Activated naive CD8-positive, alpha-beta T cell treated with anti-CD3 and anti-CD28 coated beads for 36 hours (primary cell): ENCODE measurements around the gene FGD5. TPM values are rescaled to one million over a fixed set of nuclear protein-coding genes. Genes with fewer than 3 reads are reported as not detected.

Experiments
- DNase-seq: peaks from one replicate; pipeline ENCODE4 v3.0.0; 2021
- H3K27ac Mint-ChIP-seq: one replicate; pipeline ENCODE4 v1.8.0; 2022; ENCODE audit warnings: mild to moderate bottlenecking, moderate library complexity, mixed read lengths
- H3K27me3 Mint-ChIP-seq: one replicate; pipeline ENCODE4 v1.8.0; 2022; ENCODE audit warnings: mild to moderate bottlenecking, mixed read lengths
- H3K36me3 Mint-ChIP-seq: one replicate; pipeline ENCODE4 v1.8.0; 2021; ENCODE audit warnings: mild to moderate bottlenecking, mixed read lengths
- H3K4me1 Mint-ChIP-seq: one replicate; pipeline ENCODE4 v1.8.0; 2021; ENCODE audit warnings: mixed read lengths
- H3K4me3 Mint-ChIP-seq: one replicate; pipeline ENCODE4 v1.8.0; 2022; ENCODE audit warnings: mild to moderate bottlenecking, moderate library complexity, mixed read lengths
- H3K9me3 Mint-ChIP-seq: one replicate; pipeline ENCODE4 v1.8.0; 2022; ENCODE audit warnings: mixed read lengths
- total RNA-seq, 2 experiments: library from RNA; stranded (reverse); gene quantifications; one replicate each; pipeline ENCODE4 v1.2.3, GENCODE V29; 2021

Gene FGD5
- total RNA-seq, 2 experiments from 2014 or later = 0.22 to 0.27 TPM

DNA sequence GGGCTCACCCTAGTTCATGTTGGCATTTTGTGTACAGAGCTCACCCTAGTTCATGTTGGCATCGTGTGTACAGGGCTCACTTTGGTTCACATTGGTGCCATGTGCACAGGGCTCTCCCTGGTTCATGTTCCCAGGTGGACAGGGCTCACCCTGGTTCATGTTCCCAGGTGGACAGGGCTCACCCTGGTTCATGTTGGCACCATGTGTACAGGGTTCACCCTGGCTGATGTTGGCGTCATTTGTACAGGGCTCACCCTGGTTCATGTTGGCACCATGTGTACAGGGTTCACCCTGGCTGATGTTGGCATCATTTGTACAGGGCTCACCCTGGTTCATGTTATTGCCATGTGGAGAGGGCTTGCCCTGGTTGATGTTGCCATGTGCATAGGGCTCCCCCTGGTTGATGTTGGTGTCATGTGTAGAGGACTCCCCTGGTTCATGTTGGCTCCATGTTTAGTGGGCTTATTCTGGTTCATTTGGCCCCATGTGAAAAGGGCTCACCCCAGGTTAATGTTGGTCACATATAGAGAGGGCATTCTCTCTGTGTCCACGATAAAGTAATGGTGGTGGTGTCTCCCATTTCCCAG, 97.0 kb downstream of the FGD5 start:
- H3K36me3 Mint-ChIP-seq = no peaks in the 10 kb centered on the region
- no peaks in the 10 kb centered on the region for H3K9me3 Mint-ChIP-seq
- no peak overlapping the region for H3K27ac Mint-ChIP-seq
- no peaks in the 10 kb centered on the region for H3K4me1 Mint-ChIP-seq
- H3K4me3 Mint-ChIP-seq = no peak overlapping the region
- H3K27me3 Mint-ChIP-seq = no peaks in the 10 kb centered on the region
- no peak for DNase-seq

DNA sequence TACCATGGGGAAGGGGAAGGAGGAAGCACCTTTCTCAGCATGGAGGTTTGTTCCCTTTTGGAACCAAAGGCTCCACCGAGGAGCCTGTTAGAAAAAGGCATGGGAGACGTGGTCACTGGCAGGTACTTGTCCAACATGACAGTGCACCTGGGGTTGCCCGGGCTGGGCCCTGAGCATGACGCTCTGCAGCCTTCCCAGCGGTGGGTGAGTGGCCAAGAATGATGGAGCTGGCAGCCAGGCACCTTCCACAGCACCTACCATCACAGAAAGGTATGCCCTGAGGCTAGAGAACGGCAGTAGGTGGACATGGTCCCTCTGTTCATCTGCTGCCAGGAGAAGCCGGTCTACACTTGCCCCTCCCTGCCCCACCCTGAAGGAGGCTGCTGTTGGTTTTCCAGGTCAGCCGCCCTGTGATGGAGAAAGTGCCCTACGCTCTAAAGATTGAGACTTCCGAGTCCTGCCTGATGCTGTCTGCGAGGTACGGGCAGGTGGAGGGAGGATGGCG, 99.6 kb downstream of the FGD5 start:
- no peak overlapping the region for H3K27ac Mint-ChIP-seq
- H3K4me1 Mint-ChIP-seq = no peaks in the 10 kb centered on the region
- H3K9me3 Mint-ChIP-seq = no peaks in the 10 kb centered on the region
- no peaks in the 10 kb centered on the region for H3K27me3 Mint-ChIP-seq
- no peaks in the 10 kb centered on the region for H3K36me3 Mint-ChIP-seq
- DNase-seq = no peak
- no peak overlapping the region for H3K4me3 Mint-ChIP-seq

DNA sequence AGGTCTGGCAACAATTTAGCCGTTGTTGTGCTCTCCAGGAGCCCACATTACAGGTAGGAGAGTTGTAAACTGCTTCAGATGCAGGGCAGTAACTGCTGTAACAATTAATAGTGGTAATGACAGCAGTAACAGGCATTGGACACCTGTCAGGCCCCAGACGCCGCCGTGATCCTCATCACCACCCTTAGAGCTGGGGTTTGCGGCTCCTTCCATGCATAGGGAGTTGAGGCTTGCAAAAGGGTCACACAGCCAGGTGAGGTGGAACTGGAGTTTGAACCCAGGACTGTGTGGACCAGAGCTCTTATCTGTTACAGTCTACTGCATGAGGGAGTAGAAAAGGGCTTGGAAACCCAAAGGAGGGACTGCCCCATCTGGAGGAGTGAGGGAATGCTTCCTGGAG, 101.8 kb downstream of the FGD5 start:
- Mint-ChIP-seq H3K36me3 (no peaks in the 10 kb centered on the region), H3K27me3 (no peaks in the 10 kb centered on the region), H3K27ac (no peak overlapping the region), H3K9me3 (no peaks in the 10 kb centered on the region), H3K4me3 (no peak overlapping the region), H3K4me1 (no peaks in the 10 kb centered on the region)
- DNase-seq = no peak

DNA sequence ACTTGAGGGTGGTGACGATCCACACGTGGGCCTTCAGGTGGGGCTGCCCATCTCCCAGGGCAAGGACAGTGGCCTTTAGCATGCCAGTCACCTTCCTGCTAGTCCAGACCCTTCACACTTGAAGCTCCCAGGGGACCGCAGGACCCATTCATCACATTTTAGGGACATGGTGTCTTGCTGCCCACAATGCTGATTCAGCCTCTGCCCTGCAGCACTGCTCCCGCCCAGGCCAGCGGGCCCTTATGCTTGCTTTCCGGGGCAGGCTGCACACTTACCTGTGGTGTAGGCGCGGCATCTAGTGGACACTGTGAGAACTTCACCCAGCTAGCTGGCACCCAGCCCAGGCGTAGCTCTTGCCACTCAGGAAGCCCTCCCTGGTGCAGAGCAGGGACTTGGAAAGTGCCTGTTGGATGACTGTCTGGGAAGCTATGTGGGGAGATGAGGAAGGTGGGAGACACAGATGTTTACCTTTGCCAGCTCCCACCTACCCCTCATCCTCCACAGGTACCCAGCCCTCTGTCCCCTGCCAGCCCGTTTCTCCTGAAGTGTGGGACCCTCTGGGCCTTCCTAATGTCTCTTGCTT, 102.4 kb downstream of the FGD5 start:
- Mint-ChIP-seq H3K27ac (no peak overlapping the region), H3K36me3 (no peaks in the 10 kb centered on the region), H3K27me3 (no peaks in the 10 kb centered on the region), H3K4me3 (no peak overlapping the region), H3K4me1 (no peaks in the 10 kb centered on the region), H3K9me3 (no peaks in the 10 kb centered on the region)
- DNase-seq = peak; percentile 75

DNA sequence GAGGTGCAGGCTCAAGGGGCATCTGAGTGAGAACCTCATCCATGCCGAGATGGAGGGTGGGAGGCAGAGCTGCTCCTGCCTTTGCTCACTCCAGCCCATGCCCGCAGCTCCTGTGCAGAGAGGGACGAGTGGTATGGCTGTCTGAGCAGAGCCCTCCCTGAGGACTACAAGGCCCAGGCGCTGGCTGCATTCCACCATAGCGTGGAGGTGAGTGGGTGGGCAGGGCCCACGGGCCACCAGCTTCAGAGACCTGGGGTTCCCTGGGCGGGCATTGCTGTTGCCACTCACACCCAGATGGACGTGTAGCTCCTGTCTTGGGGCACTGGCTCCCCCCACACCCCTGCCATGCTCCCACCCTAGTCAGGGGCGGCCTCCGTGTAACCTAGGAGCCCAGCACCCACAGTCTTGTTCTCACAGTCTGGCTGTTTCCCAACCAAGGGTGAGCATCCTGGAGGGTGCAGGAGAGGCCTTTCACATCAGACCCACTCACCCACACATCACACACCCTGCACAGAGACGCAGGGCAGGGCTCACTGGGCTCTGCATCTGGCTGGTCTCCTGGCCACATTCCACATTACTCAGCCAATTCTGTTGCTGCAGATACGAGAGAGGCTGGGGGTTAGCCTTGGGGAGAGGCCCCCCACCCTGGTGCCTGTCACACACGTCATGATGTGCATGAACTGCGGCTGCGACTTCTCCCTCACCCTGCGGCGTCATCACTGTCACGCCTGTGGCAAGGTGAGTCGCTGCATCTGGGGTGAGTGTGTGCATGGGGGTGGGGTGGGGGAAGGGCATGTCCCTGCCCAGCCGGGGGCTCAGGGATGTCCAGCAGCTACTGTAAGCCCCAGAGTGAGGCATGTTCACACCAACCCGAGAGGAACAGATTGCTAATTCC, 103.3 kb downstream of the FGD5 start:
- H3K27me3 Mint-ChIP-seq = no peaks in the 10 kb centered on the region
- no peaks in the 10 kb centered on the region for H3K36me3 Mint-ChIP-seq
- H3K4me1 Mint-ChIP-seq = no peaks in the 10 kb centered on the region
- H3K4me3 Mint-ChIP-seq = no peak overlapping the region
- H3K27ac Mint-ChIP-seq = no peak overlapping the region
- DNase-seq = no peak
- H3K9me3 Mint-ChIP-seq = no peaks in the 10 kb centered on the region

DNA sequence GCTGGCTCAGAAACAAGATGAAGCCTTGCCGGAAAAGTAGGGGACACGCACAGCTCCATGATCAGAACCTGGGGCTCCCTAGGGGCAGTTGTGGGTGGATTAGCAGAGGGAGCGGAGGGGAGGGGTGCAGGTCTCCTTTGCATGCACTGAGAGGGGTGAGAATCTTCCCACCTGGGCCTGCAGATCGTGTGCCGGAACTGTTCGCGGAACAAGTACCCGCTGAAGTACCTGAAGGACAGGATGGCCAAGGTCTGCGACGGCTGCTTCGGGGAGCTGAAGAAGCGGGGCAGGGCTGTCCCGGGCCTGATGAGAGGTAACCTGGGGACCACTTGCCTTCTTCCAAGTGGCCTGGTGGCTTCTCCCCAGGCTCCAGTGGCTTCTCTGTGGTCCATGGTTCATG, 104.1 kb downstream of the FGD5 start:
- DNase-seq = no peak
- Mint-ChIP-seq H3K36me3 (no peaks in the 10 kb centered on the region), H3K27ac (no peak overlapping the region), H3K9me3 (no peaks in the 10 kb centered on the region), H3K4me1 (no peaks in the 10 kb centered on the region), H3K4me3 (no peak overlapping the region), H3K27me3 (no peaks in the 10 kb centered on the region)

DNA sequence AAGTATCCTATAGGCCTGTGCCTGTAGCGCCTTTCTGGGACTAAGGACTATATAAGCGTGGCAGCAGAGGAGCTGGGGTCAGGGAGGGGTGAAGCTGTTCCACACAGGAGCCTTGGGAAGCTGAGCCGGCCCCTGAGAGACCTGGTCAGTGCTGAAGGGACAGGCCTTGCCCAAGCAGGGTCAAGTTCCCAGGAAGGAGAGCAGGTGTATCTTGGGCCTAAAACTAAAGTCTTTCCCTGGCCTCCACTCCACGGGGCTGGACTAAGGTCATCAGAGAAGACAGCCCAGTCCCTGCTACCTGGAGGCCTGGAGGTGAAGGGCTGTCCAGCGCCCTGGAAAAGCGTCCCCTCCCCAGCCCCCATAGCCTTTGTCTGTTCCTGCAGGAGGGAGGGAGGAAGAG, 104.7 kb downstream of the FGD5 start:
- Mint-ChIP-seq H3K27ac (no peak overlapping the region), H3K4me3 (no peak overlapping the region), H3K36me3 (no peaks in the 10 kb centered on the region), H3K27me3 (no peaks in the 10 kb centered on the region), H3K9me3 (no peaks in the 10 kb centered on the region), H3K4me1 (no peaks in the 10 kb centered on the region)
- DNase-seq = no peak

DNA sequence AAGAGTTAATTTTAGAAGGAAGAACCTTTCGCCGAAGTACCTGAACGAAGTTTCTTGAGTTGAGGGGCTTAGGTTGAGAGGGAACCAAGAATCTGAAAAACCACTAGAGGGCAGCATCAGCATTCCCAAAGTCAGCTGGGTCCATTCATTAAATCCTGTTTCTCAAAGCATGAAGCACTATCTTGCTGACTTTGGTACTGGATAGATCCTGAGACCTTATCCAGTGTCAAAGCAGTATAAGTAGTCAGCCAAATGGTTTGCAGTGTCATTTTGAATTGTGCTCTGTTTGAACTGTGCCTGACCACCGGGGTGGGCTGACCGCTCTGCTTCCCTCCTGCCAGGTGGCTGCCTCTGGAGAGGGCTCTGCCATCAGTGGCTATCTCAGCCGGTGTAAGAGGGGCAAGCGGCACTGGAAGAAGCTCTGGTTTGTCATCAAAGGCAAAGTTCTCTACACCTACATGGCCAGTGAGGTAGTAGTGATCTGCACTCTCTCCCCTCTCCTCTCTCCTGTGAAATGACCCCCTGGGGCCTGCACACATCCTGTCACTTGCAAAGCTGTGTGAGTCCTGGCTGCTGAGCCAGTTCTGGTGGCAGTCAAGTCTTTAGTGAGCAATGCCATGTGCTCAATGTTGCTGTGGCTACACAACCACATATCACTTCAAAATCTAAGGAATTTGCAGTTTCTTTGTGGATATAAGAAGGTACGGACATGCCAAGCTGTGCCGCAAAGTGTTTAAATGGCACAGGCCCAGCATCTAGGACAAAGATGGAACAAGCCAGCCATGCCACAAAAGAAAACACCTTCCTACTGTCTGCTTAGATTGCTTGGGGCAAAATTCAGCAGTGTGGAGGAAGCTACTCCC, 107.2 kb downstream of the FGD5 start:
- DNase-seq = no peak
- Mint-ChIP-seq H3K27me3 (no peaks in the 10 kb centered on the region), H3K36me3 (no peaks in the 10 kb centered on the region), H3K27ac (no peak overlapping the region), H3K4me3 (no peak overlapping the region), H3K9me3 (no peaks in the 10 kb centered on the region), H3K4me1 (no peaks in the 10 kb centered on the region)

DNA sequence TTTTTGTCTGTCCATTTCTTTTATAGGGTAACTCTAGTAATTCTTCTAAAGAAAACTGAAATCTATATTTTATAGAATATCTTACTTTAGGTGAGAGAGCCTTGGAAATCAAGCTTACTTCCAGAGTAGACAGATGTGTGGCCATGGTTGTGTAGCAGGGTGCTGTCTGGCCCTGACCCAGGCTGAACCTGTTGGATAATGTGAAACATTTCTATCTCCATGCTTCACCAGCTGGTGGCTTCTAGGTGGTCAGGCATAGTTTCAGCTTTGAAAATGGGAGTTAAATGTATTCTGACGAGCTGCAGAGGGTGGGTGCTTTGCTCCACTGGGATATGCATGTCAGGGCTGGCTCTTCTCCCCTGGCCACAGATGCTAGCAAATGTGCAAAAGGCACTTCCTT, 107.8 kb downstream of the FGD5 start:
- Mint-ChIP-seq H3K36me3 (no peaks in the 10 kb centered on the region), H3K27ac (no peak overlapping the region), H3K4me1 (no peaks in the 10 kb centered on the region), H3K27me3 (no peaks in the 10 kb centered on the region), H3K4me3 (no peak overlapping the region), H3K9me3 (no peaks in the 10 kb centered on the region)
- no peak for DNase-seq

DNA sequence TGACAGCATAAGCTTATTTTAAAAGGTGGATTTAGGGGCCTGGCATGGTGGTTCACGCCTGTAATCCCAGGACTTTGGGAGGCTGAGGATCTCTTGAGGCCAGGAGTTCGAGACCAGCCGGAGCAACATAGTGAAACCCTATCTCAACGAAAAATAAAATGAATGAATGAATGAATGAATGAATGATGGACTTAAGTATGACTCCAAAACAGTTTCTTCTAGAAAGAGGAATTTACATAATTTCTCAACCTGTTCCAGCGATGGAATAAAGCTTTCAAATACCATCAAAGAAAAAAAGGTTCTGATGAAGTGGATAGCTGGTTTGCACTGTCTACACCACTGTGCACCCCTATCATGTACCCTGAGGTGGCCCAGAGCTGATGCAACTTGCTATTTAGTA, 108.5 kb downstream of the FGD5 start:
- H3K9me3 Mint-ChIP-seq = no peaks in the 10 kb centered on the region
- no peak overlapping the region for H3K4me3 Mint-ChIP-seq
- H3K4me1 Mint-ChIP-seq = no peaks in the 10 kb centered on the region
- no peak overlapping the region for H3K27ac Mint-ChIP-seq
- no peaks in the 10 kb centered on the region for H3K36me3 Mint-ChIP-seq
- no peak for DNase-seq
- no peaks in the 10 kb centered on the region for H3K27me3 Mint-ChIP-seq

DNA sequence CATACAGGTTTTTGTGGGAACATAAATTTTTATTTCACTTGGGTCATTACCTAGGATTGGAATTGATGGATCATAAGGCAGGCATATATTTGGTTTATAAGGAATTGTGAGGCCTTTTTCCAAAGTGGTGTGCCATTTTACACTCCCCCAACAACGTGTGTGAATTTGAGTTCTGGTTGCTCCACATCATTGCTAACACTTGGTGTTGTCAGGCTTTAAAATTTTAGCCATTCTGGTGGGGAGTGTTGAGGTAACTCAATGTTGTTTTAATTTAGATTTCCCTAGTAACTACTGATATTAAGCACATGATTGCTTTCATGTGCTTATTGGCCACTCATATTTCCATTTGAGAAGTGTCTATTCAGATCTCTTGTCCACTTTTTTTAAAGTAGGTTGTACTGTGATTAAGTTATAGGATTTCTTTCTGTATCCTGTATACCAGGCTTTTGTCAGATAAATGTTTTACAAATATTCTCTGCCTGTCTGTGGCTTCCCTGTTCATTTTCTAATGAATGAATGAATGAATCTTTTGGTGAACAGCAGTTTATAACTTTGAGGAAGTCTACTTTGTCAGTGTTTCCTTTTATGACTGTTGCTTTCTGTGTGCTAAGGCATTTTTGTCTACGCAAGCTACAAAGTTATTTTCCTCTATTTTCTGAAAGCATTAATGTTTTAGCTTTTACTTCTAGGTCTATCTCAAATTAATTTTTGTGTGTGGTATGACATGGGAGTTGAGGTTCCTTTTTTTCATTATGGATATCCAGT, 110.7 kb downstream of the FGD5 start:
- Mint-ChIP-seq H3K27me3 (no peaks in the 10 kb centered on the region), H3K27ac (no peak overlapping the region), H3K4me1 (no peaks in the 10 kb centered on the region), H3K9me3 (no peaks in the 10 kb centered on the region), H3K36me3 (no peaks in the 10 kb centered on the region), H3K4me3 (no peak overlapping the region)
- no peak for DNase-seq

DNA sequence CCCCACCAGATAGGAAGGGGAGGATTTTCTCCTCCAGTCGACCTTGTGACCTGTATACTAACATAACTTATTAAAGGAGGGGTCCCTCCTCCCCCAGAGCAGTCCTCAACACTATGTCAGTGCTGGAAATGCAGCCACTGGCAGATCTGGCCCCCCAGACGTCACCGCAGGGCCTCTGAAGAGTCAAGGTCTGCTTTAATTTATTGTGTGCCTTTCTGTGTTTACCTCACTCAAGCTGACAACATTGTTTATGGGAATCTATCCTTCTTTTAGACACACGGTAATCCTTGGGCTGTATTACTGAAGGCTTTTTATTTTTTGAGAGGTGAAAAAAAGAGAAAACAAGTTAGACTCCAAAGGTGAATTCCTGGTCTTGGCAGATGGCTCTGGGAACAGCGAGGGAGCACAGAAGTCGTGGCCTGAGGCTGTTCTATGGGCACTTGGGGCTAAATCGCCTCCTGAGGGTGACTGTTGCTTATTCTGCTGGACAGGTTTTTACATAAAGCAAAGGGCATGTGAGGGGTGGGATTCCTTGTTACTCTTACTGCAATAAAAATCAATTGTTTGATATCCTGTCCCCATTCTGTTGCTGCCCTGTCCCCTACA, 115.2 kb downstream of the FGD5 start:
- H3K4me3 Mint-ChIP-seq = no peak overlapping the region
- H3K27ac Mint-ChIP-seq = no peak overlapping the region
- H3K36me3 Mint-ChIP-seq = no peaks in the 10 kb centered on the region
- no peak for DNase-seq
- H3K9me3 Mint-ChIP-seq = no peaks in the 10 kb centered on the region
- H3K4me1 Mint-ChIP-seq = no peaks in the 10 kb centered on the region
- H3K27me3 Mint-ChIP-seq = no peaks in the 10 kb centered on the region

DNA sequence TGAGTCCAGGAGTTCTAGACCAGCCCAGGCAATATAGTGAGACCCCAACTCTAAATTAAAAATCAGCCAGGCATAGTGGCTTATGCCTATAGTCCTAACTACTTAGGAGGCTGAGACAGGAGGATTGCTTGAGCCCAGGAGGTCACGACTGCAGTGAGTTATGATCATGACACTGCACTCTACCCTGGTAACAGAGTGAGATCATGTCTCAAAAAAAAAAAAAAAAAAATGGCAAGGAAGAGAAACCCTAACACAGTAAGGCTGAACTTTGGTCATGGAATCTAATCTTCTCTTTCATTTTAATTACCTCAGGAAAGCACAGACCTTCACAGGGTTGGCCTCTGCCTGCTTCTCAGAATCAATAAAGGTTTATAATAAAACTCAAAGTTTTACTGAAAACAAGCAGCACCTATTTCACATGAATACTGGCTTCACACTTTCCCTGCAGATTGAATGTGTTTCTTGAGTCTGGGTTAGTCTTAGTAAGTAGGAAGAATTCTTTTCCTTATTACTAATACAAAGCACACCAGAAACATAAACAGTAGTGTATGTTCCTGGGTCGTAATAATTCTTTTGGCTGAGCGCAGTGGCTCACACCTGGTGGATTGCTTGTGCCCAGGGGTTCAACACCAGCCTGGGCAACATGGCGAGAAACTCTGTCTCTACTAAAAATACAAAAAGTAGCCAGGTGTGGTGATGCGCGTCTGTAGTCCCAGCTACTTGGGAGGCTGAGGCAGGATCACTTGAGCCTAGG, 117.0 kb downstream of the FGD5 start:
- no peaks in the 10 kb centered on the region for H3K9me3 Mint-ChIP-seq
- H3K4me3 Mint-ChIP-seq = no peak overlapping the region
- peaks cover 1% of the 10 kb centered on the region for H3K4me1 Mint-ChIP-seq
- no peak for DNase-seq
- no peaks in the 10 kb centered on the region for H3K36me3 Mint-ChIP-seq
- no peaks in the 10 kb centered on the region for H3K27me3 Mint-ChIP-seq
- no peak overlapping the region for H3K27ac Mint-ChIP-seq
